Coronary artery (tissue), 2 donors: ENCODE results near the gene ADGRL3.
"Not testable (repeated sequence)": the region's sequence is repeated elsewhere in the genome, so short reads cannot be mapped to it uniquely, and the experiment has no call there.

Source experiments
- DNase-seq: peaks from one replicate; pipeline ENCODE4 v3.0.0-alpha.2; 2017; ENCODE audit warnings: low spot score
- H3K27ac ChIP-seq, 2 donors: fragments of 200-600 bp; sonication (generic); one replicate each; pipeline ENCODE4 v1.5.1; 2016 to 2019
- H3K4me3 ChIP-seq: fragments of 200-600 bp; sonication (generic); 2 replicates; pipeline ENCODE4 v1.5.1; 2016; ENCODE audit warnings: mild to moderate bottlenecking, moderate library complexity
- CTCF ChIP-seq: fragments of 200-600 bp; sonication (generic); IDR thresholded peaks from one replicate; pipeline ENCODE4 v1.5.1; 2019; ENCODE audit warnings: antibody characterized with exemption

The ADGRL3 gene

GRCh38 chr4:61739887-61740286, 539.8 kb downstream of the ADGRL3 start:
- H3K4me3 ChIP-seq: no peak overlapping the region
- TF ChIP-seq CTCF: no peak
- no peak overlapping the region for H3K27ac ChIP-seq
- no peak for DNase-seq

- H3K27ac ChIP-seq: no peak overlapping the region
- no peak overlapping the region for H3K4me3 ChIP-seq
- TF ChIP-seq CTCF: no peak
- no peak for DNase-seq
Measured at GRCh38 chr4:61740886-61741285, 540.8 kb downstream of the ADGRL3 start.

GRCh38 chr4:61741327-61742096, 541.4 kb downstream of the ADGRL3 start:
- no peak for DNase-seq
- TF ChIP-seq CTCF: no peak
- H3K4me3 ChIP-seq: no peak overlapping the region
- no peak overlapping the region for H3K27ac ChIP-seq

- DNase-seq: no peak
- Histone ChIP-seq H3K4me3 (no peak overlapping the region), H3K27ac (no peak overlapping the region)
- no peak for TF ChIP-seq CTCF
Measured at GRCh38 chr4:61750810-61751209, 550.7 kb downstream of the ADGRL3 start.

GRCh38 chr4:61752617-61753016, 552.5 kb downstream of the ADGRL3 start:
- no peak overlapping the region for H3K27ac ChIP-seq
- no peak overlapping the region for H3K4me3 ChIP-seq
- DNase-seq: no peak
- TF ChIP-seq CTCF: no peak

GRCh38 chr4:61753739-61754138, 553.6 kb downstream of the ADGRL3 start:
- TF ChIP-seq CTCF: no peak
- no peak for DNase-seq
- H3K4me3 ChIP-seq: no peak overlapping the region
- H3K27ac ChIP-seq: no peak overlapping the region

- DNase-seq, H3K4me3 ChIP-seq, H3K27ac ChIP-seq: not testable (repeated sequence)
Measured at GRCh38 chr4:61756937-61757336, 556.8 kb downstream of the ADGRL3 start.

GRCh38 chr4:61757983-61758382, 557.9 kb downstream of the ADGRL3 start:
- H3K4me3 ChIP-seq, DNase-seq, H3K27ac ChIP-seq: not testable (repeated sequence)

GRCh38 chr4:61758596-61758995, 558.5 kb downstream of the ADGRL3 start:
- DNase-seq, H3K4me3 ChIP-seq, H3K27ac ChIP-seq: not testable (repeated sequence)

GRCh38 chr4:61759245-61759644, 559.1 kb downstream of the ADGRL3 start:
- not testable (repeated sequence) for DNase-seq, H3K4me3 ChIP-seq, H3K27ac ChIP-seq

GRCh38 chr4:61759885-61760284, 559.8 kb downstream of the ADGRL3 start:
- not testable (repeated sequence) for DNase-seq, H3K4me3 ChIP-seq

More at GRCh38 chr4:61759885-61760284, 559.8 kb downstream of the ADGRL3 start:
- not testable (repeated sequence) for H3K27ac ChIP-seq
